Stimulated activated memory B cell treated with anti-CD40 and anti-IgM and Interleukin-4, amounts not matched to agents 10 μg/mL and 1 μg/mL and 100 μg/mL, for 72 hours (primary cell): ENCODE data around the gene TRIML2.

ENCODE experiments used
- ATAC-seq: fragments of 150-1000 bp; cut with Tn5 transposase; 2 replicates; pipeline ENCODE4 v1.10.0; 2021
- H3K27ac Mint-ChIP-seq: one replicate; pipeline ENCODE4 v1.8.0; 2022; ENCODE audit warnings: mild to moderate bottlenecking, mixed read lengths
- H3K27me3 Mint-ChIP-seq: one replicate; pipeline ENCODE4 v1.8.0; 2022; ENCODE audit warnings: mixed read lengths
- H3K36me3 Mint-ChIP-seq: one replicate; pipeline ENCODE4 v1.8.0; 2022; ENCODE audit warnings: mixed read lengths
- H3K4me1 Mint-ChIP-seq: one replicate; pipeline ENCODE4 v1.8.0; 2022; ENCODE audit warnings: mixed read lengths
- H3K4me3 Mint-ChIP-seq: one replicate; pipeline ENCODE4 v1.8.0; 2022; ENCODE audit warnings: mild to moderate bottlenecking, moderate library complexity, mixed read lengths
- H3K9me3 Mint-ChIP-seq: one replicate; pipeline ENCODE4 v1.8.0; 2022; ENCODE audit warnings: mixed read lengths

The TRIML2 gene, protein sequence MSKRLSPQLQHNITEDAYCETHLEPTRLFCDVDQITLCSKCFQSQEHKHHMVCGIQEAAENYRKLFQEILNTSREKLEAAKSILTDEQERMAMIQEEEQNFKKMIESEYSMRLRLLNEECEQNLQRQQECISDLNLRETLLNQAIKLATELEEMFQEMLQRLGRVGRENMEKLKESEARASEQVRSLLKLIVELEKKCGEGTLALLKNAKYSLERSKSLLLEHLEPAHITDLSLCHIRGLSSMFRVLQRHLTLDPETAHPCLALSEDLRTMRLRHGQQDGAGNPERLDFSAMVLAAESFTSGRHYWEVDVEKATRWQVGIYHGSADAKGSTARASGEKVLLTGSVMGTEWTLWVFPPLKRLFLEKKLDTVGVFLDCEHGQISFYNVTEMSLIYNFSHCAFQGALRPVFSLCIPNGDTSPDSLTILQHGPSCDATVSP

DNA sequence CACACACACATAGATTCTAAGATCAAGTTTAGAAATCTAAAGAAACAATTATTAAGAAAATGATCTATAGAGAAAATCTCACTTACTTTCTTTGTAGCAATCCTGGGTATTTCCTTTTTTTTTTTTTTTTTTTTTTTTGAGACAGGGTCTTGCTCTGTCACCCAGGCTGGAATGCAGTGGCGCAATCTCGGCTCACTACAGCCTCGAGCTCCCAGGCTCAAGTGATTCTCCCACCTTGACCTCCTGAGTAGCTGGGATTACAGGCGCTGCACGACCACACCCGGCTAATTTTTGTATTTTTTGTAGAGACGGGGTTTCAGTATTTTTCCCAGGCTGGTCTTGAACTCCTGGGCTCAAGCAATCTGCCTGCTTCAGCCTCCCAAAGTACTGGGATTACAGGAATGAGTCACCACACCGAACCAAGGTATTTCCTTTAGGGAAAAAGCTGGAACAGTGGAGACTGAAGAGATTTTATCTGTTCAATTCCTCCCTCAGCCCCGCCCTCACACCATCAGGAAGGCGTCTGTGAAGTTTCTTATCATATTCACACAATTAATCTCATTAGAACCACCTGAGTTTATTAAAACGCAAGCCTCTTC, at the start of gene TRIML2:
Gene TRIML2 (minus strand): TSS at position 447 of the 599 bp plus-strand sequence. CDS start 4,235 bp downstream, outside the sequence.
- H3K9me3 Mint-ChIP-seq, result peaks cover 11% of the 10 kb centered on the region
- H3K27ac Mint-ChIP-seq, result no peak within 1 kb of the TSS
- H3K36me3 Mint-ChIP-seq, result no peaks in the 10 kb centered on the region
- no peaks in the 10 kb centered on the region for H3K27me3 Mint-ChIP-seq
- H3K4me1 Mint-ChIP-seq, result no peaks in the 10 kb centered on the region
- ATAC-seq, result no peak
- no peak within 1 kb of the TSS for H3K4me3 Mint-ChIP-seq

DNA sequence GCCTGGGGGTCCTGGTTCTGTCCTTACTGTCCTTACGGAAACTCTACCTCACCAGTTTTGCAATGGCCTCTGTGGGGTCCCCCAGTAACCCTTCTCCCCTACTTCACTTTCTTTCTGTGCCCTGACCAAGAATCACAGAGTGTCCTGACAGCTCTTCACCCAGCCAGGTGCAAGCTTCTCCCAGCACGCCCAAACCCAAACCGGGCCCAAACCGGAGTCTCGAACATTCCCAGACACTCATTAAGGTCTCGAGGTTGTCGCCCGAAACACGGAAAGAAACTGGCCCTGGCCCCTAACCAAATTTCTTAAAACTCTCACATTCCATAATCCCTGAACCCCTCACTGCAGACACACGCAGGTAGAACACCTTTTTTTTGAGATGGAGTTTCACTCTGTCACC, 48.9 kb upstream of the TRIML2 start:
- H3K27ac Mint-ChIP-seq, result no peak overlapping the region
- ATAC-seq, result no peak
- no peaks in the 10 kb centered on the region for H3K36me3 Mint-ChIP-seq
- H3K9me3 Mint-ChIP-seq, result peaks cover 3% of the 10 kb centered on the region
- no peak overlapping the region for H3K4me3 Mint-ChIP-seq
- H3K4me1 Mint-ChIP-seq, result no peaks in the 10 kb centered on the region
- no peaks in the 10 kb centered on the region for H3K27me3 Mint-ChIP-seq

DNA sequence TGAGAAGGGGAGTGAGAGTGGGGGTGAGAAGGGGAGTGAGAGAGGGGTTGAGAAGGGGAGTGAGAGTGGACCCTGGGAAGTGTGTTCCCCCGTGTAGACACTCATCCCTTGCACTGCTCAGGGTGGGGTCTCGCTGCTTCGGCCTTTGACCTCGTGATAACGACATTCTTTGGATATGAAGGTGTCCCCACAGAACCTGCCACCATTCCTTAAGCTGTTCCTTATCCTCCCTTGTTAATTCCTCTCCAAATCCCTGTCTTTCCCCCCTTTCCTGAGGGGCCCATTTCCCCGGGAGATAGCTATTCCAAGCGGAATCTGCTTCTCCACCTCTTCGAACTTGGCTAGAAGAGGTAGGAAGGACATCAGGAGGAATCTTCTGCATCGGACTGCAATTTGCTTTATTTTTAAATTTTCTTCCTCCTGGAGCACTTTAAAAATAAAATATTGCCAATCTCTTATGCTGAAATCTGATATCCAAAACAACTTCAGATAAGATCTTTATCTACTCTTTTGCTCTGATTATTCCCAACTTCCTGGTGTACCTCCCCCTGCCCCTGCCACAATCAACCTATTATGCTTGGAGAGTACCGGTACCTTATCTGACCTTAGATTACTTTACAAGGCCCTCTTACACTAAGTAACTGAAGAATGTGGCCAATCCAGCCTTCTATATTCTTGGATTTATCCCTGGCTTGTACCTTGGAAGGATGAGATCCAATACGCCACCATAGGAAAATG, 45.4 kb upstream of the TRIML2 start:
- Mint-ChIP-seq H3K4me3 (no peak overlapping the region), H3K36me3 (no peaks in the 10 kb centered on the region), H3K27ac (no peak overlapping the region), H3K4me1 (no peaks in the 10 kb centered on the region), H3K27me3 (no peaks in the 10 kb centered on the region), H3K9me3 (peaks cover 5% of the 10 kb centered on the region)
- no peak for ATAC-seq

DNA sequence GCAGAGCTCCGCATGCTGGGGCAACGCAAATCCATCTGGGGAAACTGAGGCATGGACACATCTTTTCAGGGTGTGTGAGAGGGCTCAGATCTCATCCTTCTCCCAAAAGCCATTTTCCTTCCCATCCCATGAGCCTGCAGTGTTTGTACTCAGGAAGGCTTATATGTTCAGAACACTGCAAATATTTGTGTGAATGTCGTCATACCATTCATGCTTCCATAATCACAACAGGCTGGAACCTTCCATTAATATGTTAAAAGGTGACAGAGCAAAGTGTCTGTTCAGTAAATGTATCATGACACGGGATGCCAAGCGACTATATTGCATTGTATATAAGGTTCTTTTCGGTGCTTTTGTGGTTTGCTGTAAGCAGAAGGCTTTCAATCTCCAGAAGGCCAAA, 38.4 kb upstream of the TRIML2 start:
- Mint-ChIP-seq H3K9me3 (peaks cover 3% of the 10 kb centered on the region), H3K4me1 (no peaks in the 10 kb centered on the region), H3K36me3 (no peaks in the 10 kb centered on the region), H3K27me3 (no peaks in the 10 kb centered on the region), H3K4me3 (no peak overlapping the region), H3K27ac (no peak overlapping the region)
- ATAC-seq, result no peak

DNA sequence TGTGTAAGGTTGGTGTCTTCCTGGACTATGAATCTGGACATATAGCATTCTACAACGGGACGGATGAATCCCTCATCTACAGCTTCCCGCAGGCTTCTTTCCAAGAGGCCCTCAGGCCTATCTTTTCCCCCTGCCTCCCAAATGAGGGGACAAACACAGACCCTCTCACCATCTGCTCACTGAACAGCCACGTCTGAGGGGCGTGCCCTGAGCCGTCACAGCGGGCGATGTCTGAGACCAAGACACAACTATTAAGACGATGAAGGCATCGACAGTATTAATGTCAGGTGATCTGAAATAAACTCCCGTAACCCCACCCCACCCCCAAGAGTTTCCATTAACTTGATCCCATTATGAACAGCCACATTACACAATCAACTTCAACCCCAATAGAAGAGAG, 37.8 kb upstream of the TRIML2 start:
- H3K27me3 Mint-ChIP-seq, result no peaks in the 10 kb centered on the region
- H3K4me3 Mint-ChIP-seq, result no peak overlapping the region
- no peak for ATAC-seq
- H3K4me1 Mint-ChIP-seq, result no peaks in the 10 kb centered on the region
- H3K36me3 Mint-ChIP-seq, result no peaks in the 10 kb centered on the region
- H3K27ac Mint-ChIP-seq, result no peak overlapping the region
- H3K9me3 Mint-ChIP-seq, result peaks cover 3% of the 10 kb centered on the region

DNA sequence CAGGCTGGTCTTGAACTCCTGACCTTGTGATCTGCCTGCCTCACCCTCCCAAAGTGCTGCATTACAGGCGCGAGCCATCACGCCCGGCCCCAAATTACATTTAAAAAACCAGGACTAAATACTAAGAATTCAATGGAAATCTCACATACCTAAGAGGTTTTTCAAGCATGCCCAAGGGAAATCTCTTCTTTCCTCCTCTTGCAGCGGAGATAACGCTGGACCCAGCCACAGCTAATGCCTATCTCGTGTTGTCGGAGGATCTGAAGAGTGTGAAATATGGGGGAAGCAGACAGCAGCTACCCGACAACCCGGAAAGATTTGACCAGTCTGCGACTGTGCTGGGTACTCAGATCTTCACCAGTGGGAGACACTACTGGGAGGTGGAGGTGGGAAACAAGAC, 37.2 kb upstream of the TRIML2 start:
- H3K9me3 Mint-ChIP-seq, result peaks cover 3% of the 10 kb centered on the region
- no peaks in the 10 kb centered on the region for H3K27me3 Mint-ChIP-seq
- ATAC-seq, result no peak
- H3K36me3 Mint-ChIP-seq, result no peaks in the 10 kb centered on the region
- H3K4me1 Mint-ChIP-seq, result no peaks in the 10 kb centered on the region
- H3K4me3 Mint-ChIP-seq, result no peak overlapping the region
- H3K27ac Mint-ChIP-seq, result no peak overlapping the region

DNA sequence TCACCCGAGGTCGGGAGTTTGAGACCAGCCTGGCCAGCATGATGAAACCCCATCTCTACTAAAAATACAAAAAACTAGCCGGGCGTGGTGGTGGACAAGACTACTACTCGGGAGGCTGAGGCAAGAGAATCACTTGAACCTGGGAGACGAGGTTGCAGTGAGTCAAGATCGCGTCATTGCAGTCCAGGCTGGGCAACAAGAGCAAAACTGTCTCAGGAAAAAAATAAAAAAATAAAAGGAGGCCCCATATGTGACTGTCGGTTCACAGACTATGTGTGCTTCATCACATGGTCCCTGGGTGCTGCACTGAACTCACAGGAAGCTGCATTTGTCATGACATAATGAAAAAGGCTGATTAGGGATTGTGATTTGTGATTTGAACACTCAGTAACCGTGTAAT, 36.2 kb upstream of the TRIML2 start:
- no peaks in the 10 kb centered on the region for H3K4me1 Mint-ChIP-seq
- H3K4me3 Mint-ChIP-seq, result no peak overlapping the region
- ATAC-seq, result no peak
- no peak overlapping the region for H3K27ac Mint-ChIP-seq
- no peaks in the 10 kb centered on the region for H3K27me3 Mint-ChIP-seq
- peaks cover under 1% of the 10 kb centered on the region for H3K9me3 Mint-ChIP-seq
- no peaks in the 10 kb centered on the region for H3K36me3 Mint-ChIP-seq

DNA sequence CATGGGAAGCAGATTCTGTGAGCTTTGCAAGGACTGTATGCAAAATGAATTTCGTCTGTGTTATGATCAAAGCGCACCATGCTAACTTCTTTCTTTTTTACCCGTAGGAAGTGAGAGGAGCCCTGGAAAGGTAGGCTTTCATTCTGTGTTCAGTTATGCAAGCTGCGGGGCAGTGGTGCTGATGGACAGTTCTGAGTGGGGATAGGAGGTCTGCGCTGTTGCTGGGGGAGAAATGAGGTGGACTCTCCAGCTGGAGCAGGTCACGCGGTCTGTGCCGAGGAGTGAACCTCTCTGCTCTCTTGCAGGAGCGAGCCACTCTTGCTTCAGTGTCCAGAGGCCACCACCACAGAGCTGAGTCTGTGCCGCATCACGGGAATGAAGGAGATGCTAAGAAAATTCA, 34.3 kb upstream of the TRIML2 start:
- no peaks in the 10 kb centered on the region for H3K9me3 Mint-ChIP-seq
- H3K27ac Mint-ChIP-seq, result no peak overlapping the region
- H3K27me3 Mint-ChIP-seq, result no peaks in the 10 kb centered on the region
- no peak overlapping the region for H3K4me3 Mint-ChIP-seq
- H3K4me1 Mint-ChIP-seq, result no peaks in the 10 kb centered on the region
- no peaks in the 10 kb centered on the region for H3K36me3 Mint-ChIP-seq
- no peak for ATAC-seq

DNA sequence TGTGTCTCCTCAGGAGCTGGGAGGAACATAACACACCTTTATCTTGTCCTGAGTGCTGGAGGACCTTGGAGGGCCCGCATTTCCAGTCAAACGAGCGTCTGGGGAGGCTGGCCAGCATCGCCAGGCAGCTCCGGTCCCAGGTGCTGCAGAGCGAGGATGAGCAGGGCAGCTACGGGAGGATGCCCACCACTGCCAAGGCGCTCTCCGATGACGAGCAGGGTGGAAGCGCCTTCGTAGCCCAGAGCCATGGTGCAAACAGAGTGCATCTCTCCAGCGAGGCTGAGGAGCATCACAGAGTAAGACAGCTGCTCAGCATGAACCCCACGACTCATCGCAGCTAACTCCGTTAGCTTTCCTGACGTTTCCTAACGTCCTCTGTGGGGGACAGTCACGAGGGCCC, 30.3 kb upstream of the TRIML2 start:
- H3K4me1 Mint-ChIP-seq, result no peaks in the 10 kb centered on the region
- H3K27ac Mint-ChIP-seq, result no peak overlapping the region
- H3K27me3 Mint-ChIP-seq, result no peaks in the 10 kb centered on the region
- H3K4me3 Mint-ChIP-seq, result no peak overlapping the region
- no peaks in the 10 kb centered on the region for H3K36me3 Mint-ChIP-seq
- H3K9me3 Mint-ChIP-seq, result no peaks in the 10 kb centered on the region
- ATAC-seq, result no peak

DNA sequence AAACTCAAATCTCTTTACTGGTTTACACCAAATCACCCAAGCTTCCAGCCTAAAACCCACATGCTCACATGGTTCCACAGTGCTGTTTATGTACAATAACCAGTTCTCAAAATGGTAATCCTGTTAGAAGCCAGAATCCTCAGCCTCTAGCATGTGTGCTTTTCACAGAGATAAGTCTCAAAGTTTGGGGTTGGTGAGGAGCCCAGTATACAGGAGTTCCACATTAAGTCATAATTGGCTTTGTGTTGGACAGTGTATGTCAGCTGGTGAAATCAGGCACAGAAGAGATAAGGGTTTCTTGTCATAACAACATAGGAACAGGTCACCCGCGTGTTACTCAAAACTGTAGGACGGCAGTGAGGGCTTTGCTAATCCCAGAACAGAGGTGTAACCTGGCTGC, 29.7 kb upstream of the TRIML2 start, which contains the start of gene TRIML1:
Gene TRIML1 (plus strand): TSS at position 301 of the 400 bp plus-strand sequence. CDS start 118 bp downstream, outside the sequence.
- Mint-ChIP-seq H3K27ac (no peak within 1 kb of the TSS), H3K9me3 (no peaks in the 10 kb centered on the region), H3K36me3 (no peaks in the 10 kb centered on the region), H3K4me1 (no peaks in the 10 kb centered on the region), H3K27me3 (no peaks in the 10 kb centered on the region), H3K4me3 (no peak within 1 kb of the TSS)
- no peak for ATAC-seq

DNA sequence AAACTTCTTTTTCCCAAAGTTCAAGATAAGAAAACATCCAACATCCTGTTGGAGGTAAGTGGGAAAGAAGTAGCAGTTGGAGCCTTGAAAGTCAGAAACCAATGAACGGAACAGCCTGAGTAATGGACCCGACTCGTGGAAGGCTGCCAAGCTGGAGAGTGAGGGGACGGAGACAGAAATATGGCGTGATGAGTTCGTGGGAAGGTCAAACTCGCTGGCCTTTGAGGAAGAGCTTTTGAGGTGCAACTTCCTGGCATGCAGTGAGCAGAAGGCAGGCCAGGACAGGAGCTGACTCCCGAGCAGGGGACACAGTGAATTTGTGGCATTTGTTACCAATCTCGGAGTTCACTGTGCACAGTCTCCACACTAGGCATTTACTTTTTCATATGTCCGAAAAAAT, 28.8 kb upstream of the TRIML2 start:
- no peaks in the 10 kb centered on the region for H3K4me1 Mint-ChIP-seq
- no peaks in the 10 kb centered on the region for H3K36me3 Mint-ChIP-seq
- no peak overlapping the region for H3K4me3 Mint-ChIP-seq
- no peak overlapping the region for H3K27ac Mint-ChIP-seq
- ATAC-seq, result no peak
- H3K27me3 Mint-ChIP-seq, result no peaks in the 10 kb centered on the region
- H3K9me3 Mint-ChIP-seq, result no peaks in the 10 kb centered on the region

DNA sequence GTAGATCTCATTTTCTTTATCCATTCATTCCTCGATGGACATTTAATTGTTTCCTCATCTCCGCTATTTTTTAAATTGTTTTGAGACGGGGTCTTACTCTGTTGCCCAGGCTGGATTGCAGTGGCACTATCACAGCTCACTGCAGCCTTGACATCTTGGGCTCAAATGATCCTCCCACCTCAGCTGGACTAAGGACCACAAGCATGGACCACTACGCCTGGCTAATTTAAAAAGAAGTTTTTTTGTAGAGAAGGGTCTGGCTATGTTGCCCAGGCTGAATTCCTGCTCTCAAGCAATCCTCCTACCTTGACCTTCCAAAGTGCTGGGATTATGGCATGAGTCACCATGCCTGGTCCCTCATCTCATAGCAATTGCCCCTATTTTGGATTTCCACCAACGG, 22.8 kb upstream of the TRIML2 start:
- H3K27me3 Mint-ChIP-seq, result no peaks in the 10 kb centered on the region
- ATAC-seq, result no peak
- H3K9me3 Mint-ChIP-seq, result peaks cover 2% of the 10 kb centered on the region
- no peaks in the 10 kb centered on the region for H3K4me1 Mint-ChIP-seq
- H3K36me3 Mint-ChIP-seq, result no peaks in the 10 kb centered on the region
- H3K4me3 Mint-ChIP-seq, result no peak overlapping the region
- H3K27ac Mint-ChIP-seq, result no peak overlapping the region

DNA sequence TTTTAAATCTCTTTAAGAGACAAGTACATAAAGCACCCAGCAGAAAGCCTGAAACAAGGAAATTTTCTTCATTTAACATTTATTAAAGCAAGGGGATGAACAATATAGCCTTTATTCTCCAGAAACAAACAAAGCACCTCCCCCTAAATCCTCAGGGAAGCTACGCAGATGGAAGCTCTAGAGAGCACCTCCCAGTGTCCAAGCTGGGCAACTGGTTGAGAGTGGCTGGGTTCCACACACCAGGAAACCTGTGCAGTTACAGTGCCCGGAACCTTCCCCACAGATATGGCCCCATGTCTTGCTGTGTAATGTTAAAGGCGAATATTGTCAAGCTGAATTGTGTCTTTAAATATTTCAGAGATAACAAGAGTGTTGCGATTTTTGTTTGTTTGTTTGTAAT, 21.0 kb upstream of the TRIML2 start:
- Mint-ChIP-seq H3K4me1 (no peaks in the 10 kb centered on the region), H3K4me3 (no peak overlapping the region), H3K27ac (no peak overlapping the region), H3K9me3 (peaks cover 2% of the 10 kb centered on the region), H3K27me3 (no peaks in the 10 kb centered on the region), H3K36me3 (no peaks in the 10 kb centered on the region)
- ATAC-seq, result no peak

DNA sequence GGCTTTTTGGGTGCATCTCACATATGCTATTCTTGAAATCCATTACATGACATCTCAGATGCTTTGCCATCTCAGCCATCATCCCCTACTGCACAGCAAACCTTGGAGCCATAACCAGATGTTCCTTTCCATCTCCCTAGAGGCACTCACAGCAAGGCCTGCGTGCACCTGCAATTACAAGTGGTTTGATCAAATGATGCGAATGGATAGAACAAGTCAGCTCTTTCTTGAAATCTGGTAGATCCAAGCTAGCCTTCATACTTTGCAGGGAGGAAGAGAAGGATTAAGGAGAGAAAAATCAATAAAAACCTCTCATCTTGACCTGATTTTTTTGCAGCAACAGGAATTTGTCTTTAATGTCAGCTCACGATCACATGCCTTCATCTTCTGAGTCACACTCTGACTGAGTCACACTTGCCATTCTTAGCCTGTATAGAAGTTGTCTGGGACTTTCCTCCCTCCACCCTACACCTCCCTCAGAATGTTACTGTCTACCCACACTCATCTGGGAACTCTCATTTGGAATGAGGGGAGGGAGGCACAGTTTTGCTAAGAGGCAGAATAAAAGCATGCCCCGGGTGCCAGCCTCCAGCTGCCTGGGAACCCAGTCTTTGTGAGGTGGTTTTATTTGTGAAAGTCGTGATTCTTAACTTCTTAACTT, 17.9 kb upstream of the TRIML2 start:
- peak; percentile 51 for ATAC-seq
- Mint-ChIP-seq H3K27ac (no peak overlapping the region), H3K27me3 (no peaks in the 10 kb centered on the region), H3K4me3 (no peak overlapping the region), H3K4me1 (no peaks in the 10 kb centered on the region), H3K36me3 (no peaks in the 10 kb centered on the region), H3K9me3 (no peaks in the 10 kb centered on the region)

DNA sequence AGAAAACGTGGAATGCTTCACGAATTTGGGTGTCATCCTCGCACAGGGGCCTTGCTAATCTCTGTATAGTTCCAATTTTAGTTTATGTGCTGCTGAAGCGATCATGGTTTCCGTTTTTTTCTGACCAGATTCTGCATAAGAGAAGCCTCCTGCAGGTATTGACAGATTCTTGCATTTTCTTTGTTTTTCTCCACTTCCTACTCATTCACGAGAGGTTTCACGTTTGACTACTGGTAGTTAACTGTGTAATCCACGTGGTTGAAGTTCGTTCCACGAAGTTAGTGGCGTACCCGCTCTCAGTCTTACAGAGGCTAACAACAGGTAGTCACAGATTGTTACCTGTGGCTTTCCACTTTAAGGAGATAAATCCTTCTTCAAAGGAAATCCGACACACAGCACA, 12.1 kb upstream of the TRIML2 start:
- H3K4me3 Mint-ChIP-seq, result no peak overlapping the region
- H3K36me3 Mint-ChIP-seq, result no peaks in the 10 kb centered on the region
- no peak overlapping the region for H3K27ac Mint-ChIP-seq
- peaks cover 5% of the 10 kb centered on the region for H3K9me3 Mint-ChIP-seq
- ATAC-seq, result no peak
- H3K27me3 Mint-ChIP-seq, result no peaks in the 10 kb centered on the region
- no peaks in the 10 kb centered on the region for H3K4me1 Mint-ChIP-seq
